ENCODE measurements around the gene USP3.

GRCh38 chr15:63463036-63463435 lies 41.4 kb upstream of the USP3 start:
- no peak for TF ChIP-seq RAD21 (IDR thresholded peaks at IDR 0.05; ENCODE audit: low read length)
- no peak for TF ChIP-seq POLR2A (IDR thresholded peaks at IDR 0.05; ENCODE audit: low read depth, low read length)
- no peak for TF ChIP-seq CTCF (conservative IDR thresholded peaks at IDR 0.05; ENCODE audit: low read depth, low read length)
- no peak for TF ChIP-seq RFX5 (IDR thresholded peaks at IDR 0.05; ENCODE audit: low read depth, low read length)
- TF ChIP-seq FOS (IDR thresholded peaks at IDR 0.05; ENCODE audit: low read depth, low read length) = no peak
